Activated naive CD4-positive, alpha-beta T cell treated with anti-CD3 and anti-CD28 coated beads for 36 hours (primary cell): Measurements from ENCODE around the gene PHLDA1. TPM values are rescaled to one million over a fixed set of nuclear protein-coding genes. Genes with fewer than 3 reads are reported as not detected.
A peak's percentile ranks its signal among the peaks of the same experiment; 100 is the strongest.

ENCODE experiments used
- CTCF ChIA-PET: fragments of 350-600 bp; sonication (Branson Sonifier 250); formaldehyde crosslinking; loops from one replicate; lab custom pipeline; 2021; ENCODE audit warnings: antibody characterized with exemption; lab: Charles Lee
- DNase-seq: peaks from one replicate; pipeline ENCODE4 v3.0.0-alpha.2; 2020
- H3K27ac Mint-ChIP-seq: one replicate; pipeline ENCODE4 v1.8.0; 2021; ENCODE audit warnings: mild to moderate bottlenecking, mixed read lengths
- H3K27me3 Mint-ChIP-seq: one replicate; pipeline ENCODE4 v1.8.0; 2021; ENCODE audit warnings: low read depth, mixed read lengths
- H3K36me3 Mint-ChIP-seq: one replicate; pipeline ENCODE4 v1.8.0; 2021; ENCODE audit warnings: low read depth, mixed read lengths
- H3K4me1 Mint-ChIP-seq: one replicate; pipeline ENCODE4 v1.8.0; 2021; ENCODE audit warnings: low read depth, mixed read lengths
- H3K4me3 Mint-ChIP-seq: one replicate; pipeline ENCODE4 v1.8.0; 2021; ENCODE audit warnings: mild to moderate bottlenecking, moderate library complexity, mixed read lengths
- H3K9me3 Mint-ChIP-seq: one replicate; pipeline ENCODE4 v1.8.0; 2021; ENCODE audit warnings: mixed read lengths
- intact Hi-C: fragments of 100-400 bp; cut with micrococcal nuclease; formaldehyde crosslinking; loops from one replicate; pipeline ENCODE4 v1.15.1; 2023
- total RNA-seq, 2 experiments: library from RNA; stranded (reverse); gene quantifications; one replicate each; pipeline ENCODE4 v1.2.3, GENCODE V29; 2021

Gene PHLDA1
- 1 to 10 TPM; 2.7 to 2.8 TPM for total RNA-seq

DNA sequence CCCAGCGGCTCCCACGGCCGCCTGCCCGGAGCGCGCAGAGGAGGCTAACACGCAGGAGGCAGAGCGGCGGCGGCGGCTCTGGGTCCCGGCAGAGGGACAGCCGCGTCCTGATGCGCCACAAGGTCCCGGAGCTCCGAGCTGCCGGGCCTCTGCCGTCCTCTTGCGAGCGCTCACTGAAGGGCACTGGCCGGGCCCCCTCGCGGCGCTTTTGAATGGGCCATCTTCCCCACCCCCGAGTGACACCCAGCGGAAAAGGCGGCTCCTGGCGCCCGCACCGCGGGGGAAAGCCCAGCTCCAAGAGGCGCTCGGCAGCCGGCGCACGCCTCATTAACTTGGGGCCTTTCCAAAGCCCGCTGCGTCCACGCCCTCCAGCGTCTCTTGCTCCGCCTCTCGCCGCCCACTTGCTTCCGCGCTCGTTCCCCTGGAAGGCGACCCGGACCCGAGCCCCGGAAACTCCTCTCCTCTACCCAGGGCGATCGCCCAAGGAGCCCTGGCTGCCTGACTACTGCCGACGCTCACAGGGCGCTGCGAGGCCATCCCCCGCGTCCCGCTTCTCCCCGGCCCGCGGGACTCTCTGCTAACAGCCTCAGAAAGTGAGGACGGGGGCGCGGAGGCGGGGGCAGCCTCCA is at the start of gene PHLDA1:
Gene PHLDA1 (minus strand): TSS at position 363 of the 629 bp plus-strand sequence.
- H3K27ac Mint-ChIP-seq: peak within 1 kb of the TSS; percentile 91
- peaks cover 3% of the 10 kb centered on the region for H3K27me3 Mint-ChIP-seq
- peak; percentile 96 for DNase-seq
- H3K4me1 Mint-ChIP-seq: peaks cover 30% of the 10 kb centered on the region
- CTCF ChIA-PET: interaction anchor here (0.5 to 2.6 kb wide), 20 partner anchors 9 to 552 kb away, joined by 3 to 17 read pairs (median 4); no protein-coding TSS in a partner anchor
- H3K9me3 Mint-ChIP-seq: no peaks in the 10 kb centered on the region
- peaks cover 6% of the 10 kb centered on the region for H3K36me3 Mint-ChIP-seq
- H3K4me3 Mint-ChIP-seq: peak within 1 kb of the TSS; percentile 90
- intact Hi-C loops: loop anchor here (1.0 to 5.0 kb wide), 20 partner anchors 11 to 1344 kb away; partner anchors contain the start of genes GLIPR1, GLIPR1L1, GLIPR1L2 and KRR1

DNA sequence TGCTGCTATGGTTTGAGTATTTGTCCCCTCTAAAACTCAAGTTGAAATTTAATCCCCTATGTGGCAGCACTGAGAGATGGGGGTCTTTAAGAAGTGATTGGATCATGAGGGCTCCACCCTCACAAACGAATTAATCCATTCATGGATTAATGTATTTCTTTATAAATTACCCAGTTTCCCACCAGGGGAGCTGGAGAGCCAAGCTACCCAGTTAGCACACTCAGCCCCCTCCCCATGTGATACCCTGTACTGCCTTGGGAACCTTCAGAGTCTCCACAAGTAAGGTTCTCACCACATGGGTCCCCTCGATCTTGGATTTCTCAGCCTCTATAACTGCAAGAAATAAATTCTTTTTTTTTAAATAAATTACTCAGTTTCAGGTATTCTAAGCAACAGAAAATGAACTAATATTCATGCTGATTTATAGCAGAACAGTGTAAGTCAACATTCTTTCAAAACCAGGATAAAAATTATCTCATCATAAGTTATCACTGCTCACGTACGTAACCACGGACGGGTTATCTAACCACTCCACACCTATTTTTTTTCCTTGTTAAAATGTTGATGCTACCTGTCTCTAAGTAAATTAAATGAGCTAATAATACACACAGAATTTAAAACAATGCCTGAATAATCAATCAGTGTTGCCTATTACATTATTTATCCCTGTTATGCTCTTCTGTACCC is 49.3 kb upstream of the PHLDA1 start:
- H3K36me3 Mint-ChIP-seq: peaks cover 51% of the 10 kb centered on the region

DNA sequence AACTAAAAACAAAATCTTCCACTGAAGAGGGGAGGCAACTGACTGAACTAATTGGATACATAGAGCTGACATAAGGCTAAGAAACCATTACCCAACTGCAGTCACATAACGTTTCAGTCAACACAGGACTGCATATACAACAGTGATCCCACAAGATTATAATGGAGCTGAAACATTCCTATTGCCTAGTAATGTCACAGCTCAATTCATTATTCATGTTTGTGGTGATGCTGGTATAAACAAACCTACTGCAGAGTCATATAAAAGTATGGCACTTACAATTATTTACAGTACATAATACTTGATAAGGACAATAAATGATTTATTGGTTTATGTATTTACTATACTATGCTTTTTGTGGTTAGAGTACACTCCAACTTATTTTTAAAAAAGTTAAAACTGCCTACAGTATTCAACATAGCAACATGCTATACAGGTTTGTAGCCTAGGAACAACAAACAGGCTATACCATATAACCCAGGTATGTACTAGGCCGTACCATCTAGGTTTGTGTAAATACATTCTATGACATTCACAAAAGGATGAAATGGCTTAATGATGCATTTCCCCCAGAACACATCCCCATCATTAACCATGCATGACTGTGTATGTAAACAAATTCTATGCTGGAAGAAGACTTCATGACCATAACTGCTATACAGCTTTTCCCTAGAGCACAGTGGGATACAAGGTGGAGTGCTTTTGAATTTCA is 48.6 kb upstream of the PHLDA1 start:
- DNase-seq: no peak
- intact Hi-C loops: loop anchor here (1.0 to 5.0 kb wide), 2 partner anchors 8 to 1543 kb away; partner anchors contain the start of gene ATXN7L3B
- H3K4me1 Mint-ChIP-seq: peaks cover 66% of the 10 kb centered on the region
- no peak overlapping the region for H3K4me3 Mint-ChIP-seq
- H3K36me3 Mint-ChIP-seq: peaks cover 54% of the 10 kb centered on the region
- no peaks in the 10 kb centered on the region for H3K27me3 Mint-ChIP-seq
- CTCF ChIA-PET: interaction anchor here (0.6 kb wide), 1 partner anchor 46 kb away, joined by 6 read pairs; no protein-coding TSS in a partner anchor
- peaks cover 2% of the 10 kb centered on the region for H3K9me3 Mint-ChIP-seq
- H3K27ac Mint-ChIP-seq: no peak overlapping the region

More for the DNA sequence above, 49.3 kb upstream of the PHLDA1 start:
- H3K9me3 Mint-ChIP-seq: peaks cover 2% of the 10 kb centered on the region
- H3K27ac Mint-ChIP-seq: no peak overlapping the region
- no peak for DNase-seq
- intact Hi-C loops: loop anchor here (1.0 to 5.0 kb wide), 2 partner anchors 9 to 1544 kb away; partner anchors contain the start of gene ATXN7L3B
- peaks cover 69% of the 10 kb centered on the region for H3K4me1 Mint-ChIP-seq
- CTCF ChIA-PET: interaction anchor here (0.6 to 0.7 kb wide), 2 partner anchors 13 to 47 kb away, joined by 4 to 6 read pairs; no protein-coding TSS in a partner anchor
- no peak overlapping the region for H3K4me3 Mint-ChIP-seq
- H3K27me3 Mint-ChIP-seq: no peaks in the 10 kb centered on the region

DNA sequence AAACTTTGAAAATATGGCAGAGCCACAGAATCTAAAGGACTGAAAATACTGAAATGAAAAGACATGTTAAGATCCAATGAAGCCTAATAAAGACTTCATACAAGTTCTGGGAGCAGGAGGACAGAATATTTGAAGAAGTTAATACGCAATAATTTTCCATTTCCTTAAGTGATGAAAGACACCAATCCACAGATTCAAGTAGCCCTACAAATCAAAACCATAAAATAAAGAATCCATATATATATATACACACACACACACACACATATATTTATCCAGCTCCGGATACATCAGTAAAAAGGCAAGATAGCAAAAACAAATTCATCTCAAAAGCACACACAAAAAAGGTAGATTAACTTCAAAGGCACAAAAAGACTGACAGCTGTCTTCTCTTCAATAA is 47.2 kb upstream of the PHLDA1 start:
- H3K4me1 Mint-ChIP-seq: peaks cover 75% of the 10 kb centered on the region
- H3K27ac Mint-ChIP-seq: peak overlapping the region; percentile 15
- CTCF ChIA-PET: interaction anchor here (0.6 kb wide), 1 partner anchor 29 kb away, joined by 6 read pairs; no protein-coding TSS in a partner anchor
- peaks cover 56% of the 10 kb centered on the region for H3K36me3 Mint-ChIP-seq
- no peak for DNase-seq
- intact Hi-C loops: no loop called here
- H3K4me3 Mint-ChIP-seq: no peak overlapping the region
- peaks cover 2% of the 10 kb centered on the region for H3K9me3 Mint-ChIP-seq
- no peaks in the 10 kb centered on the region for H3K27me3 Mint-ChIP-seq

DNA sequence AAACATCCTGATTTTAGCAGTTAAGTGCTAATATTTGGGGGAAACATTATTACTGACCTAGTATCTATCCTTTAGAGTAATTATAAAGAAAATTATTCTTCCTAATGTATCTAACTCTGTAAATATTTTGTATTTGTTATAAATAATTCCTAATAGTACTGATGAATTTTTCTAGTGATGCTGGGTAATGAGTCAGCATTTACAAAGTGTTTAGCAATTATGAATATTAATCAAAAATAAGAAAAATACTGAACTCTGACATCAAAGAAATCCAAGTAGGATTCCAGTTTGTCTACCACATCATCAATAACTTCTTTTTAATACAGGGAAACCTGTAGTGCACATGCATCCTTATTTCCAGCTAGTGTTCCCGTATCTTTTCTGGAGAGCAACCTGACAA is 43.9 kb upstream of the PHLDA1 start:
- H3K9me3 Mint-ChIP-seq: peaks cover 2% of the 10 kb centered on the region
- H3K36me3 Mint-ChIP-seq: peaks cover 60% of the 10 kb centered on the region
- H3K27me3 Mint-ChIP-seq: no peaks in the 10 kb centered on the region
- H3K4me1 Mint-ChIP-seq: peaks cover 77% of the 10 kb centered on the region
- intact Hi-C loops: no loop called here
- no peak for DNase-seq
- CTCF ChIA-PET: no interaction called here
- no peak overlapping the region for H3K4me3 Mint-ChIP-seq
- H3K27ac Mint-ChIP-seq: no peak overlapping the region

DNA sequence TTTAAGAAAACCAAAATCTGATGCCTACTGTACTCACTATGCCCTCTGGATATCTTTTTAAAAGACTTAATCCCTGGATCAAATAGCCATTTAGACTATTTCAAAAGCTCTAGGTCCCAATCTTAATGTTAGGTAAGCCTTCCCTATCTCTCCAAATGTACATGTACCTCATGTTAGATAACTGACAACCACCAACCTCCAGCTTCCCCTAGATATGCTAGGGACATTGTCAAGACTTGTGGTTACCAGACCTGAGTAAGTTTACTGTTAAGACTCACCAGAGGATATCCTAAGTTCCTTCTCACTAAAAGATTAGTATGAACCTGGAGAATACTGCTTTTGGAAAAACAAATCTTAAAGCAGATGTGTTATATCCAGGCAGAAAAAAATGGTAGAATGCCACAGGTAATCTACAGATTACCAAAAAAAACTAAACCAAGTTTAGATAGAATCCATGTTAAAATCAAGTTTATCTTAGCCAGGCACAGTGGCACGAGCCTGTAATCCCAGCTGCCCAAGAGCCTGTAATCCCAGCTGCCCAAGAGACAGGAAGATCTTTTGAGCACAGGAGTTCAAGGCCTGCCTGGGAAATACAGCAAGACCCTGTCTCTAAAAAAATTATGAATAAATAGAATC is 43.2 kb upstream of the PHLDA1 start:
- CTCF ChIA-PET: interaction anchor here (0.7 kb wide), 1 partner anchor 396 kb away, joined by 3 read pairs; no protein-coding TSS in a partner anchor
- intact Hi-C loops: no loop called here
- H3K9me3 Mint-ChIP-seq: peaks cover 2% of the 10 kb centered on the region
- peaks cover 78% of the 10 kb centered on the region for H3K4me1 Mint-ChIP-seq
- DNase-seq: no peak
- peaks cover 60% of the 10 kb centered on the region for H3K36me3 Mint-ChIP-seq
- H3K27me3 Mint-ChIP-seq: no peaks in the 10 kb centered on the region
- H3K4me3 Mint-ChIP-seq: no peak overlapping the region
- no peak overlapping the region for H3K27ac Mint-ChIP-seq

GRCh38 chr12:76073561-76073960 is 42.0 kb upstream of the PHLDA1 start:
- intact Hi-C loops: no loop called here
- Mint-ChIP-seq H3K27ac (no peak overlapping the region), H3K4me3 (no peak overlapping the region), H3K36me3 (peaks cover 55% of the 10 kb centered on the region), H3K4me1 (peaks cover 75% of the 10 kb centered on the region), H3K9me3 (no peaks in the 10 kb centered on the region), H3K27me3 (no peaks in the 10 kb centered on the region)
- CTCF ChIA-PET: interaction anchor here (0.6 kb wide), 1 partner anchor 508 kb away, joined by 3 read pairs; no protein-coding TSS in a partner anchor
- DNase-seq: no peak

GRCh38 chr12:76072568-76072967 is 41.0 kb upstream of the PHLDA1 start:
- no peaks in the 10 kb centered on the region for H3K27me3 Mint-ChIP-seq
- CTCF ChIA-PET: no interaction called here
- H3K4me3 Mint-ChIP-seq: no peak overlapping the region
- intact Hi-C loops: loop anchor here (1.0 kb wide), 1 partner anchor 8 kb away; no protein-coding TSS in a partner anchor
- no peak for DNase-seq
- H3K27ac Mint-ChIP-seq: no peak overlapping the region
- H3K9me3 Mint-ChIP-seq: peaks cover 1% of the 10 kb centered on the region
- H3K36me3 Mint-ChIP-seq: peaks cover 58% of the 10 kb centered on the region
- H3K4me1 Mint-ChIP-seq: peaks cover 74% of the 10 kb centered on the region

GRCh38 chr12:76069339-76069738 is 37.8 kb upstream of the PHLDA1 start:
- intact Hi-C loops: loop anchor here (2.0 kb wide), 1 partner anchor 13 kb away; no protein-coding TSS in a partner anchor
- Mint-ChIP-seq H3K4me3 (no peak overlapping the region), H3K36me3 (peaks cover 74% of the 10 kb centered on the region), H3K4me1 (peaks cover 57% of the 10 kb centered on the region), H3K27ac (peak overlapping the region; percentile 7), H3K27me3 (no peaks in the 10 kb centered on the region), H3K9me3 (peaks cover 13% of the 10 kb centered on the region)
- CTCF ChIA-PET: no interaction called here
- no peak for DNase-seq

DNA sequence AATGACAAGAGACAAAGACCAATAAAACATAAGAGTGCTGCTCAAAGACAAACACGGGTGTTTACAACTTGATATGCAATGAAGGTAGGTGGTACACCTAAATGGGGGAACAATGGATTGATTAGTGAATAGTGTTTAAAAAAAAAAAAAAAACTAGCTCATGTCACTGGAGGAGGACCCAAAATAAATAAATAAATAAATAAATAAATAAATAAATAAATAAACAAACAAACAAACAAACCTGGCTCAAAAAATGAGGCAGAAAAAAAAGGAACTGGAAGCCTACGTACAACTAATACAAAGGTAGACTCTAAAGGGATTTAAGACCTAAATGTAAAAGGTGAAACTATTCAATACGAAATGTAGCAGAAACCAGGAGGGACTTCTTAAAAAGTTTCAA is 34.3 kb upstream of the PHLDA1 start:
- Mint-ChIP-seq H3K36me3 (peaks cover 78% of the 10 kb centered on the region), H3K9me3 (peaks cover 13% of the 10 kb centered on the region), H3K4me3 (no peak overlapping the region), H3K27me3 (no peaks in the 10 kb centered on the region), H3K27ac (no peak overlapping the region), H3K4me1 (peaks cover 46% of the 10 kb centered on the region)
- CTCF ChIA-PET: interaction anchor here (0.9 to 1.2 kb wide), 2 partner anchors 16 to 282 kb away, joined by 3 read pairs; partner anchors contain the start of gene BBS10
- intact Hi-C loops: no loop called here
- DNase-seq: no peak

DNA sequence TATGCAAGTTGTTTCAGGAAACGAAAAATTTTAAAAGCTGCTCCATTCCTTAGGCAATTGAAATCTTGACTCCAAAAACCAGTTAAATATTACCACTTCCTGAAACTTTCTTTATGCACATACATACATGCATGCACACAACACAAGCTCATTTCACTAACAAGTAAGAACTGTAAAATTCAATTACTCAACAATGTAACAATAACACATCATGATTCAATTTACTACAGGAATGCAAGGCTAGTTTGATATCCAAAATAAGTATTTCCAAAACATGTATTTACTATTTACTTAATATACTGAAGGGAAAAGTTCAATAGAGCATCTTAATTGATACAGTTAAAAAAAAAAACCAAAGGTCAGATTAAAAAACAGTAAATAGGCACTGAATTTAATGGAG is 33.3 kb upstream of the PHLDA1 start:
- DNase-seq: no peak
- intact Hi-C loops: no loop called here
- CTCF ChIA-PET: interaction anchor here (0.7 kb wide), 1 partner anchor 350 kb away, joined by 3 read pairs; no protein-coding TSS in a partner anchor
- no peak overlapping the region for H3K4me3 Mint-ChIP-seq
- peak overlapping the region; percentile 31 for H3K27ac Mint-ChIP-seq
- H3K4me1 Mint-ChIP-seq: peaks cover 44% of the 10 kb centered on the region
- no peaks in the 10 kb centered on the region for H3K27me3 Mint-ChIP-seq
- peaks cover 76% of the 10 kb centered on the region for H3K36me3 Mint-ChIP-seq
- H3K9me3 Mint-ChIP-seq: peaks cover 13% of the 10 kb centered on the region
